ENCODE data around the gene CIROP.

DNA sequence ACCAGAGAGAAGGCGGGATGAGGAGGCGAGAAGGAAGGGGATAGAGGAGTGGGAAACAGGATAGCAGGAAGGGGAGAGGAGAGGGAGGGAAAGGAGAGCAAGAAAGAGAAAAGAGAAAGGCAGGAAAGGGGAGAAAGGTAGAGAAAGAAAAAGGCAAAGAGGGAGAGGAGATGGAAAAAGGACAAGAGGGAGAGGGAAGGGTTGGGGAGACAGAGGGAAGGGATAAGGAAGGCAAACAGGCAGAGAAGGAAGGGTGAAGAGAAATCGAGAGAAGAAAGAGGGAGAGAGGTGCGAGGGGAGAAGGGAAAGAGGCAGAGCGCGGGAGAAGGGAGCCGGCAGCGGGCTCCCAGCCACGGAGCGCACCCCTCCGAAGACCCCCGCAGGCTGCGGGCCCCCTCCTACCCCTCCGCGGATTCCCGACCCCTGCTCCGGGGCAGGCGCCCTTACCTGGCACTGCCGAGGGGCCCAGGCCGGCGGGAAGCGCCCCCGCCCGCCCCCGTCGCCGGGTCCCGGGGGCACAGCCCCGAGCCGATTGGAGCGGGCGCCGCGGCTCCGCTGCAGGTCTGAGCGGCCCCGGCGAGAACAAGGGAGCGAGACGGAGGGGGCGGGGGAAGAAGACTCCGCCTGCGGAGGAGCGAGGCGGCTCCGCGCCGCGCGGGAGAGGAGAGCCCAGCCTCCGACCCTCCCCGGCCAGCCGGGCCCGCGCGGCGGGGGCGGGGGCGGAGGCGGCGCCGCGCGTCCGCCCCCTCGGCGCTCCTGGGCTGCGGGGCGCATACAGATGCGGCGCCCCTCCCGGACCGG, 47.6 kb downstream of the CIROP start, which contains the start of gene CDH24:
- no peak for TF ChIP-seq POLR2A (IDR thresholded peaks at IDR 0.05)
- TF ChIP-seq, protein P1, sequence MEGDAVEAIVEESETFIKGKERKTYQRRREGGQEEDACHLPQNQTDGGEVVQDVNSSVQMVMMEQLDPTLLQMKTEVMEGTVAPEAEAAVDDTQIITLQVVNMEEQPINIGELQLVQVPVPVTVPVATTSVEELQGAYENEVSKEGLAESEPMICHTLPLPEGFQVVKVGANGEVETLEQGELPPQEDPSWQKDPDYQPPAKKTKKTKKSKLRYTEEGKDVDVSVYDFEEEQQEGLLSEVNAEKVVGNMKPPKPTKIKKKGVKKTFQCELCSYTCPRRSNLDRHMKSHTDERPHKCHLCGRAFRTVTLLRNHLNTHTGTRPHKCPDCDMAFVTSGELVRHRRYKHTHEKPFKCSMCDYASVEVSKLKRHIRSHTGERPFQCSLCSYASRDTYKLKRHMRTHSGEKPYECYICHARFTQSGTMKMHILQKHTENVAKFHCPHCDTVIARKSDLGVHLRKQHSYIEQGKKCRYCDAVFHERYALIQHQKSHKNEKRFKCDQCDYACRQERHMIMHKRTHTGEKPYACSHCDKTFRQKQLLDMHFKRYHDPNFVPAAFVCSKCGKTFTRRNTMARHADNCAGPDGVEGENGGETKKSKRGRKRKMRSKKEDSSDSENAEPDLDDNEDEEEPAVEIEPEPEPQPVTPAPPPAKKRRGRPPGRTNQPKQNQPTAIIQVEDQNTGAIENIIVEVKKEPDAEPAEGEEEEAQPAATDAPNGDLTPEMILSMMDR (IDR thresholded peaks at IDR 0.05): no peak

Data from testis (tissue), 2 donors.